GM21737 (cell line): Measurements from ENCODE around the gene SDHAF1.
A peak's percentile ranks its signal among the peaks of the same experiment; 100 is the strongest.
"Not testable (repeated sequence)": the region's sequence is repeated elsewhere in the genome, so short reads cannot be mapped to it uniquely, and the experiment has no call there.

Experiments
- ATAC-seq: cut with Tn5 transposase; IDR thresholded peaks from one replicate; pipeline ENCODE4 v1.9.1; 2021; ENCODE audit warnings: mild to moderate bottlenecking, moderate library complexity; ENCODE audit not compliant: unreplicated experiment

Gene SDHAF1

GRCh38 chr19:35995048-35995993 is at the start of gene SDHAF1:
Gene SDHAF1 (plus strand): TSS chr19:35995188. CDS start chr19:35995275, 87 bp downstream.
- ATAC-seq = peak; percentile 78

GRCh38 chr19:35946203-35946602 is 48.8 kb upstream of the SDHAF1 start:
- no peak for ATAC-seq

- no peak for ATAC-seq
Measured at GRCh38 chr19:35949131-35949530, 45.9 kb upstream of the SDHAF1 start.

GRCh38 chr19:35955881-35956634 is 38.9 kb upstream of the SDHAF1 start:
- ATAC-seq = no peak

- not testable (repeated sequence) for ATAC-seq
Measured at GRCh38 chr19:35957411-35957810, 37.6 kb upstream of the SDHAF1 start.

GRCh38 chr19:35958660-35959039 is 36.3 kb upstream of the SDHAF1 start:
- no peak for ATAC-seq

- no peak for ATAC-seq
Measured at GRCh38 chr19:35959040-35959967, 35.7 kb upstream of the SDHAF1 start.

- no peak for ATAC-seq
Measured at GRCh38 chr19:35959968-35960320, 35.0 kb upstream of the SDHAF1 start.

GRCh38 chr19:35960432-35960972 is 34.5 kb upstream of the SDHAF1 start:
- ATAC-seq = no peak

GRCh38 chr19:35963514-35963913 is 31.5 kb upstream of the SDHAF1 start:
- ATAC-seq = no peak

GRCh38 chr19:35966771-35967170 is 28.2 kb upstream of the SDHAF1 start:
- no peak for ATAC-seq

- ATAC-seq = no peak
Measured at GRCh38 chr19:35973487-35973886, 21.5 kb upstream of the SDHAF1 start.

- no peak for ATAC-seq
Measured at GRCh38 chr19:35975608-35976214, 19.3 kb upstream of the SDHAF1 start.

- ATAC-seq = no peak
Measured at GRCh38 chr19:35977446-35978222, 17.4 kb upstream of the SDHAF1 start.

- no peak for ATAC-seq
Measured at GRCh38 chr19:35978271-35978670, 16.7 kb upstream of the SDHAF1 start.

GRCh38 chr19:35978832-35979365 is 16.1 kb upstream of the SDHAF1 start:
- ATAC-seq = no peak

GRCh38 chr19:35980997-35981396 is 14.0 kb upstream of the SDHAF1 start:
- ATAC-seq = not testable (repeated sequence)

GRCh38 chr19:35983177-35983576 is 11.8 kb upstream of the SDHAF1 start:
- no peak for ATAC-seq

GRCh38 chr19:35986111-35986510 is 8.9 kb upstream of the SDHAF1 start:
- no peak for ATAC-seq
